A549 (cell line): Measurements from ENCODE around the gene NT5DC2.

Experiments used
- EHF ChIP-seq: fragments of 250-450 bp; sonication (Bioruptor Pico); IDR thresholded peaks from 2 replicates; pipeline ENCODE4 v1.5.0; 2020; ENCODE audit warnings: mild to moderate bottlenecking
- EHMT2 ChIP-seq: fragments of 200-600 bp; sonication (generic); IDR thresholded peaks from 2 replicates; pipeline ENCODE4 v1.6.1; 2016; ENCODE audit warnings: antibody characterized with exemption, low read depth, mild to moderate bottlenecking, moderate library complexity
- FOSL2 ChIP-seq, 2 experiments: fragments of 450-650 bp in 1 of 2; fragments of >200 bp in 1 of 2; sonication (Bioruptor Twin) in 1 of 2; formaldehyde crosslinking; IDR thresholded peaks; 2 replicates each; pipeline versions ENCODE4 v1.5.0 to v1.6.1; 2016 to 2020; ENCODE audit warnings: mild to moderate bottlenecking in 1 of 2, moderate library complexity in 1 of 2
- MAFK ChIP-seq: fragments of 450-650 bp; IDR thresholded peaks from 2 replicates; pipeline ENCODE4 v1.6.1; 2014; ENCODE audit not compliant: partially characterized antibody
- MYC ChIP-seq: IDR thresholded peaks from 2 replicates; pipeline ENCODE4 v1.6.1; 2012; ENCODE audit warnings: mild to moderate bottlenecking, inconsistent platforms, low read length, improper control_type of control experiment, borderline replicate concordance
- POLR2A ChIP-seq: IDR thresholded peaks from 2 replicates; pipeline ENCODE4 v1.6.1; 2012; ENCODE audit warnings: mild to moderate bottlenecking, low read length
- RARB ChIP-seq: fragments of 250-450 bp; sonication (Bioruptor Pico); IDR thresholded peaks from 2 replicates; pipeline ENCODE4 v1.8.0; 2021; ENCODE audit warnings: mild to moderate bottlenecking, moderate library complexity
- RCOR1 ChIP-seq: fragments of 150-350 bp; IDR thresholded peaks from 2 replicates; pipeline ENCODE4 v1.6.1; 2014; ENCODE audit warnings: antibody characterized with exemption, low read length, low read depth
- RFX5 ChIP-seq: fragments of 450-650 bp; IDR thresholded peaks from 2 replicates; pipeline ENCODE4 v1.7.1; 2014; ENCODE audit warnings: antibody characterized with exemption, mild to moderate bottlenecking, moderate library complexity
- SMC3 ChIP-seq: fragments of >200 bp; sonication (Bioruptor Twin); formaldehyde crosslinking; IDR thresholded peaks from 3 replicates; pipeline ENCODE4 v1.6.1; 2018; ENCODE audit warnings: inconsistent platforms
- TF ChIP-seq, protein P1 (sequence below): fragments of >200 bp; sonication (Bioruptor Twin); formaldehyde crosslinking; IDR thresholded peaks from 3 replicates; pipeline ENCODE4 v1.5.1; 2016
- TF ChIP-seq, protein P2 (sequence below): IDR thresholded peaks from 2 replicates; pipeline ENCODE4 v1.6.1; 2012
- TF ChIP-seq, protein P3 (sequence below): fragments of 450-650 bp; IDR thresholded peaks from 2 replicates; pipeline ENCODE4 v1.6.1; 2014; ENCODE audit warnings: antibody characterized with exemption

DNA sequence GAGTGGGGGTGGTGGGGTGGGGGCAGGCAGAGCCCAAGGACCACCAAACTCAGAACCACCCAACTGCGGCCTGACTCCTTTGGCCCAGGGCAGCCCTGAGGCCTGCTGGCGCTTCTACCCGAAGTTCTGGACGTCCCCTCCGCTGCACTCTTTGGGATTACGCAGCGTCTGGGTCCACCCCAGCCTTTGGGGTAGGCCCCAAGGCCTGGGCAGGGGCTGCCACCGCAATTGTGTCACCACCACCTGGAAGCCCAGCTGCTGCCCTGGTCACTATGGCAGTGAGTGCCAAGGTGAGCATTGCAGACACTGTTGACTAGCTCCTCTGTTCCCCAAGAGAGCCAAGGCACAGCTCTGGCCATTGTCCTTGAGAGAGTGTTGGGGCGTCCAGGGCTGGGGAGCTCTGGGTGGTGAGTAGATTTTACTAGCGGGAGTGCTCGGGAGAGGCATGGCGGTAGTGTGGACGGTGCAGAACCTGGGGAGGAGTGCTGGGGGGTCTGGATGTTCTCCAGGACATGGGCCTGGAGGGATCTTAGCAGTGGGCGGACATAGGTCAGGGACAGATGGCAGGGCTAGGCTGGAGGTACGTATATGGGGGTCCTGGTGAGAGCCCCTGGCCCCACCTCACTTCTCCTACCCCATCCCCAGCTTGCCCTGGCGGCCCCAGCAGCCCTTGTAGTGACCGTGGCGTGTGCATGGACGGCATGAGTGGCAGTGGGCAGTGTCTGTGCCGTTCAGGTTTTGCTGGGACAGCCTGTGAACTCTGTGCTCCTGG is 12.8 kb downstream of the NT5DC2 start:
- no peak for TF ChIP-seq EHMT2
- no peak for TF ChIP-seq POLR2A
- TF ChIP-seq RCOR1: no peak
- TF ChIP-seq, protein P1, sequence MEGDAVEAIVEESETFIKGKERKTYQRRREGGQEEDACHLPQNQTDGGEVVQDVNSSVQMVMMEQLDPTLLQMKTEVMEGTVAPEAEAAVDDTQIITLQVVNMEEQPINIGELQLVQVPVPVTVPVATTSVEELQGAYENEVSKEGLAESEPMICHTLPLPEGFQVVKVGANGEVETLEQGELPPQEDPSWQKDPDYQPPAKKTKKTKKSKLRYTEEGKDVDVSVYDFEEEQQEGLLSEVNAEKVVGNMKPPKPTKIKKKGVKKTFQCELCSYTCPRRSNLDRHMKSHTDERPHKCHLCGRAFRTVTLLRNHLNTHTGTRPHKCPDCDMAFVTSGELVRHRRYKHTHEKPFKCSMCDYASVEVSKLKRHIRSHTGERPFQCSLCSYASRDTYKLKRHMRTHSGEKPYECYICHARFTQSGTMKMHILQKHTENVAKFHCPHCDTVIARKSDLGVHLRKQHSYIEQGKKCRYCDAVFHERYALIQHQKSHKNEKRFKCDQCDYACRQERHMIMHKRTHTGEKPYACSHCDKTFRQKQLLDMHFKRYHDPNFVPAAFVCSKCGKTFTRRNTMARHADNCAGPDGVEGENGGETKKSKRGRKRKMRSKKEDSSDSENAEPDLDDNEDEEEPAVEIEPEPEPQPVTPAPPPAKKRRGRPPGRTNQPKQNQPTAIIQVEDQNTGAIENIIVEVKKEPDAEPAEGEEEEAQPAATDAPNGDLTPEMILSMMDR: no peak
- TF ChIP-seq, protein P2, sequence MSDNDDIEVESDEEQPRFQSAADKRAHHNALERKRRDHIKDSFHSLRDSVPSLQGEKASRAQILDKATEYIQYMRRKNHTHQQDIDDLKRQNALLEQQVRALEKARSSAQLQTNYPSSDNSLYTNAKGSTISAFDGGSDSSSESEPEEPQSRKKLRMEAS: no peak
- TF ChIP-seq FOSL2 (IDR thresholded peaks at IDR 0.05): no peak
- no peak for TF ChIP-seq FOSL2 (CRISPR knock-in tag; IDR thresholded peaks at IDR 0.05)
- TF ChIP-seq MAFK: no peak
- no peak for TF ChIP-seq RFX5
- TF ChIP-seq, protein P3, sequence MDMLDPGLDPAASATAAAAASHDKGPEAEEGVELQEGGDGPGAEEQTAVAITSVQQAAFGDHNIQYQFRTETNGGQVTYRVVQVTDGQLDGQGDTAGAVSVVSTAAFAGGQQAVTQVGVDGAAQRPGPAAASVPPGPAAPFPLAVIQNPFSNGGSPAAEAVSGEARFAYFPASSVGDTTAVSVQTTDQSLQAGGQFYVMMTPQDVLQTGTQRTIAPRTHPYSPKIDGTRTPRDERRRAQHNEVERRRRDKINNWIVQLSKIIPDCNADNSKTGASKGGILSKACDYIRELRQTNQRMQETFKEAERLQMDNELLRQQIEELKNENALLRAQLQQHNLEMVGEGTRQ: no peak
- TF ChIP-seq MYC: no peak
- no peak for TF ChIP-seq SMC3
- no peak for TF ChIP-seq RARB (CRISPR knock-in tag)
- no peak for TF ChIP-seq EHF
